K562 (cell line): ENCODE measurements around the gene ST6GAL1. TPM values are rescaled to one million over a fixed set of nuclear protein-coding genes. Genes with fewer than 3 reads are reported as not detected.
A peak's percentile ranks its signal among the peaks of the same experiment; 100 is the strongest.

ENCODE experiments used
- ARID2 ChIP-seq: fragments of 450-650 bp; IDR thresholded peaks from 2 replicates; pipeline ENCODE4 v1.6.1; 2017; ENCODE audit warnings: antibody characterized with exemption, mild to moderate bottlenecking
- ELF4 ChIP-seq: fragments of 450-650 bp; formaldehyde crosslinking; IDR thresholded peaks from 2 replicates; pipeline ENCODE4 v1.4.0; 2022; ENCODE audit warnings: missing genetic modification characterization
- HDAC8 ChIP-seq: fragments of 450-650 bp; IDR thresholded peaks from 2 replicates; pipeline ENCODE4 v1.6.1; 2016; ENCODE audit warnings: mild to moderate bottlenecking, missing genetic modification characterization, moderate library complexity, missing compliant biosample characterization
- L3MBTL2 ChIP-seq: fragments of 450-650 bp; IDR thresholded peaks from 2 replicates; pipeline ENCODE4 v1.6.1; 2016; ENCODE audit warnings: mild to moderate bottlenecking, moderate library complexity
- LEF1 ChIP-seq: fragments of 450-650 bp; IDR thresholded peaks from 2 replicates; pipeline ENCODE4 v1.6.1; 2016; ENCODE audit warnings: mild to moderate bottlenecking
- RBM25 ChIP-seq: fragments of 200-400 bp; formaldehyde crosslinking; IDR thresholded peaks from 2 replicates; pipeline ENCODE4 v1.6.1; 2018; ENCODE audit warnings: low read length, low read depth, moderate library complexity; ENCODE audit not compliant: severe bottlenecking
- SRF ChIP-seq, 2 experiments: fragments of 250-450, 450-650 bp in 1 of 2; sonication (Bioruptor Pico) in 1 of 2; sonication (generic) in 1 of 2; formaldehyde crosslinking; IDR thresholded peaks; 2 replicates each; pipeline versions ENCODE4 v1.5.0 to v1.5.1; 2020 to 2022; ENCODE audit warnings: mild to moderate bottlenecking in 1 of 2, missing genetic modification reagents in 1 of 2
- SRSF9 ChIP-seq: fragments of 200-400 bp; formaldehyde crosslinking; IDR thresholded peaks from 2 replicates; pipeline ENCODE4 v1.6.1; 2017; ENCODE audit warnings: low read depth, low read length, borderline replicate concordance
- TCF7 ChIP-seq: sonication (generic); IDR thresholded peaks from 2 replicates; pipeline ENCODE4 v1.6.1; 2016; ENCODE audit warnings: antibody characterized with exemption, borderline replicate concordance
- U2AF2 ChIP-seq: fragments of 200-400 bp; formaldehyde crosslinking; optimal IDR thresholded peaks from 2 replicates; pipeline ENCODE3; 2017; ENCODE audit warnings: low read depth, mild to moderate bottlenecking, low read length
- ZBTB17 ChIP-seq: fragments of 450-650 bp; formaldehyde crosslinking; IDR thresholded peaks from 2 replicates; pipeline ENCODE4 v1.4.0; 2020; ENCODE audit warnings: mild to moderate bottlenecking
- ZBTB33 ChIP-seq: sonication (generic); formaldehyde crosslinking; IDR thresholded peaks from 2 replicates; pipeline ENCODE4 v1.8.1; 2023; ENCODE audit warnings: mild to moderate bottlenecking, missing genetic modification reagents
- ZFP91 ChIP-seq: sonication (generic); formaldehyde crosslinking; IDR thresholded peaks from 2 replicates; pipeline ENCODE4 v1.8.0; 2022; ENCODE audit warnings: mild to moderate bottlenecking, missing genetic modification reagents
- ZNF239 ChIP-seq: fragments of 250-450 bp; sonication (Bioruptor Pico); IDR thresholded peaks from 2 replicates; pipeline ENCODE4 v1.4.0; 2020; ENCODE audit warnings: mild to moderate bottlenecking
- ZNF717 ChIP-seq: fragments of 250-450 bp; sonication (Bioruptor Pico); IDR thresholded peaks from 2 replicates; pipeline ENCODE4 v1.5.0; 2021
- polyA plus RNA-seq, 8 experiments: library from polyadenylated mRNA; depleted of rRNA in 4 of 8; stranded (reverse) in 5 of 8; unstranded in 3 of 8; fragments of >200 nt; fragmentation: Nextera tagmentation in 2 of 8; fragmentation: Illumina TruSeq in 1 of 8; extraction: Ambion mirVana in 2 of 8; extraction: Trizol in 1 of 8; gene quantifications; 2 replicates each; pipeline versions ENCODE4 v1.2.1 to v1.2.3, GENCODE V29; 2011 to 2014; ENCODE audit warnings: inconsistent platforms in 1 of 8, missing spikeins in 1 of 8
- total RNA-seq, 7 experiments: library from RNA; depleted of rRNA in 6 of 7; stranded (reverse); fragments of >200 nt in 6 of 7; fragmentation: Illumina TruSeq in 2 of 7; extraction: Trizol in 2 of 7; gene quantifications; 2 replicates each; pipeline versions ENCODE4 v1.2.1 to v1.2.3, GENCODE V29; 2011 to 2021; ENCODE audit warnings: low replicate concordance in 1 of 7
- TF ChIP-seq, protein P1 (sequence below): fragments of 450-650 bp; IDR thresholded peaks from 2 replicates; pipeline ENCODE4 v1.6.1; 2016; ENCODE audit warnings: missing biosample characterization, missing genetic modification characterization
- TF ChIP-seq, protein P2 (sequence below): fragments of 250-450 bp; sonication (Bioruptor Pico); IDR thresholded peaks from 2 replicates; pipeline ENCODE4 v1.8.0; 2021; ENCODE audit warnings: moderate library complexity, mild to moderate bottlenecking, inconsistent platforms
- TF ChIP-seq, protein P3 (sequence below): sonication (generic); formaldehyde crosslinking; IDR thresholded peaks from 2 replicates; pipeline ENCODE4 v1.9.0; 2022; ENCODE audit warnings: mild to moderate bottlenecking, missing genetic modification reagents
- TF ChIP-seq, protein P4 (sequence below): fragments of 450-650 bp; formaldehyde crosslinking; IDR thresholded peaks from 2 replicates; pipeline ENCODE4 v1.4.0; 2020; ENCODE audit warnings: mild to moderate bottlenecking, moderate library complexity

The ST6GAL1 gene
- total and polyA plus RNA-seq, 9 of the 15 experiments (the other 6 are each of a cell fraction or from before 2014, with no cell fraction given), result 31.9 to 145 (median 71.0) TPM

DNA sequence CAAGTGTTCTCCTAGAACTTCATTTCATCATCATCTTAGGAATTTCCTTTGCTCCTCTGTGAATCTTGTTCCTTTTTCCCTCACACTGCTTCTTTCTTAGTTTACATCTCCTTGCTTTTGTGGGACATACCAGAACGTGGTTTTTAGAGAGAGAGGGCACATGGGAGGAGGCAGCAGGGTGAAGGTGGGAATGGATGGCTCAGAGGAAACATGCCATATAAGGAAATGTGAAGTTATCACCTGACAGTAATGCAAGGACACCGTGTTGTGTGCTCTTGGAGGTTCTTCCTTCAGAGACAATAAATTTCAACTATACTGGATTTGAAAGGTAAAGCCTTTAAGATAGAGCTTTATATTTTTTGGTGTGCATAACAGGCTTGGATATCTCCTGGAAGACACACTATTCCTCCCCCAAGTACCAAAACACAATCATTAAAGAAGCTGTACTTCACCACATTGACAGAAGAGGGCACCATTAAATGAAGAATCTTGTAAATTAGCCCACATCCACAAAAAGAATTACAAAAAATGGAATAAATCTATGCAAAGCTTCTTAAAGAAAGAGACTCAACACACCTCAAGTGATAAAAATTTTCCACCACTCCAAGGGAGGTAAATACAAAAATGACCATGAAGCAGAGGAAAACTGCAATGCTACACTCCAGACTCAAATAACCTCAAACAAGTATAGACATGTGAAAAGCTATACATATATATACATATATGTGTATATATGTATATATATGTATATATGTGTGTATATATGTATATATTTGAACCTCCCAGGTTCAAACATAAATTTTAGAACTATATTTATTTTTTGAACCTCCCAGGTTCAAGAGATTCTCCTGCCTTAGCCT lies 182.8 kb downstream of the ST6GAL1 start (continued):
- TF ChIP-seq ZNF239 (no peak), ZNF717 (CRISPR knock-in tag) (no peak), L3MBTL2 (no peak), SRSF9 (no peak), SRF (CRISPR knock-in tag; IDR thresholded peaks at IDR 0.05) (peak in 1 of 2 experiments; percentile 96; a peak in 2 of 4 replicates), U2AF2 (no peak), RBM25 (no peak), ARID2 (0 out of 2 replicates have a peak, but pooled peaks have one; percentile 18), LEF1 (no peak), ZBTB17 (no peak), ZFP91 (CRISPR knock-in tag) (no peak), HDAC8 (no peak), ZBTB33 (CRISPR knock-in tag) (no peak), TCF7 (no peak), ELF4 (CRISPR knock-in tag) (no peak)
- TF ChIP-seq, protein P1, sequence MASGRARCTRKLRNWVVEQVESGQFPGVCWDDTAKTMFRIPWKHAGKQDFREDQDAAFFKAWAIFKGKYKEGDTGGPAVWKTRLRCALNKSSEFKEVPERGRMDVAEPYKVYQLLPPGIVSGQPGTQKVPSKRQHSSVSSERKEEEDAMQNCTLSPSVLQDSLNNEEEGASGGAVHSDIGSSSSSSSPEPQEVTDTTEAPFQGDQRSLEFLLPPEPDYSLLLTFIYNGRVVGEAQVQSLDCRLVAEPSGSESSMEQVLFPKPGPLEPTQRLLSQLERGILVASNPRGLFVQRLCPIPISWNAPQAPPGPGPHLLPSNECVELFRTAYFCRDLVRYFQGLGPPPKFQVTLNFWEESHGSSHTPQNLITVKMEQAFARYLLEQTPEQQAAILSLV (tag), result no peak
- TF ChIP-seq, protein P2, sequence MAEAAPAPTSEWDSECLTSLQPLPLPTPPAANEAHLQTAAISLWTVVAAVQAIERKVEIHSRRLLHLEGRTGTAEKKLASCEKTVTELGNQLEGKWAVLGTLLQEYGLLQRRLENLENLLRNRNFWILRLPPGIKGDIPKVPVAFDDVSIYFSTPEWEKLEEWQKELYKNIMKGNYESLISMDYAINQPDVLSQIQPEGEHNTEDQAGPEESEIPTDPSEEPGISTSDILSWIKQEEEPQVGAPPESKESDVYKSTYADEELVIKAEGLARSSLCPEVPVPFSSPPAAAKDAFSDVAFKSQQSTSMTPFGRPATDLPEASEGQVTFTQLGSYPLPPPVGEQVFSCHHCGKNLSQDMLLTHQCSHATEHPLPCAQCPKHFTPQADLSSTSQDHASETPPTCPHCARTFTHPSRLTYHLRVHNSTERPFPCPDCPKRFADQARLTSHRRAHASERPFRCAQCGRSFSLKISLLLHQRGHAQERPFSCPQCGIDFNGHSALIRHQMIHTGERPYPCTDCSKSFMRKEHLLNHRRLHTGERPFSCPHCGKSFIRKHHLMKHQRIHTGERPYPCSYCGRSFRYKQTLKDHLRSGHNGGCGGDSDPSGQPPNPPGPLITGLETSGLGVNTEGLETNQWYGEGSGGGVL, result no peak
- TF ChIP-seq, protein P3, sequence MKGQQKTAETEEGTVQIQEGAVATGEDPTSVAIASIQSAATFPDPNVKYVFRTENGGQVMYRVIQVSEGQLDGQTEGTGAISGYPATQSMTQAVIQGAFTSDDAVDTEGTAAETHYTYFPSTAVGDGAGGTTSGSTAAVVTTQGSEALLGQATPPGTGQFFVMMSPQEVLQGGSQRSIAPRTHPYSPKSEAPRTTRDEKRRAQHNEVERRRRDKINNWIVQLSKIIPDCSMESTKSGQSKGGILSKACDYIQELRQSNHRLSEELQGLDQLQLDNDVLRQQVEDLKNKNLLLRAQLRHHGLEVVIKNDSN (CRISPR knock-in tag), result no peak
- TF ChIP-seq, protein P4, sequence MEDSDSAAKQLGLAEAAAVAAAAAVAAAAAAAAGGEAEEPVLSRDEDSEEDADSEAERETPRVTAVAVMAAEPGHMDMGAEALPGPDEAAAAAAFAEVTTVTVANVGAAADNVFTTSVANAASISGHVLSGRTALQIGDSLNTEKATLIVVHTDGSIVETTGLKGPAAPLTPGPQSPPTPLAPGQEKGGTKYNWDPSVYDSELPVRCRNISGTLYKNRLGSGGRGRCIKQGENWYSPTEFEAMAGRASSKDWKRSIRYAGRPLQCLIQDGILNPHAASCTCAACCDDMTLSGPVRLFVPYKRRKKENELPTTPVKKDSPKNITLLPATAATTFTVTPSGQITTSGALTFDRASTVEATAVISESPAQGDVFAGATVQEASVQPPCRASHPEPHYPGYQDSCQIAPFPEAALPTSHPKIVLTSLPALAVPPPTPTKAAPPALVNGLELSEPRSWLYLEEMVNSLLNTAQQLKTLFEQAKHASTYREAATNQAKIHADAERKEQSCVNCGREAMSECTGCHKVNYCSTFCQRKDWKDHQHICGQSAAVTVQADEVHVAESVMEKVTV, result peak; percentile 41; the same call in 1 of the 2 replicates
